HepG2 (cell line): ENCODE data around the gene HAP1. TPM values are rescaled to one million over a fixed set of nuclear protein-coding genes. Genes with fewer than 3 reads are reported as not detected.

Experiments
- BCL6 ChIP-seq: IDR thresholded peaks from 2 replicates; pipeline ENCODE4 v1.6.1; 2016; ENCODE audit warnings: missing genetic modification reagents, missing compliant biosample characterization
- CBX2 ChIP-seq, 2 experiments: fragments of 200-600 bp in 1 of 2; sonication (generic); formaldehyde crosslinking in 1 of 2; IDR thresholded peaks; 2 replicates each; pipeline versions ENCODE4 v1.7.0 to v1.8.1; 2018 to 2022; ENCODE audit warnings: low read depth in 2 of 2, low read length in 1 of 2, mild to moderate bottlenecking in 1 of 2, missing genetic modification reagents in 1 of 2
- HIC2 ChIP-seq: sonication (generic); formaldehyde crosslinking; IDR thresholded peaks from 2 replicates; pipeline ENCODE4 v1.9.0; 2022; ENCODE audit warnings: low read depth, missing genetic modification reagents
- KMT2A ChIP-seq: sonication (generic); formaldehyde crosslinking; IDR thresholded peaks from 2 replicates; pipeline ENCODE4 v1.4.0; 2020; ENCODE audit warnings: missing genetic modification reagents
- MAZ ChIP-seq, 2 experiments: sonication (generic) in 1 of 2; formaldehyde crosslinking in 1 of 2; IDR thresholded peaks; 2 replicates each; pipeline versions ENCODE4 v1.5.0 to v1.6.1; 2012 to 2020; ENCODE audit warnings: low read depth in 2 of 2, mild to moderate bottlenecking in 2 of 2, borderline replicate concordance in 1 of 2, improper control_type of control experiment in 1 of 2, low read length in 1 of 2, missing genetic modification reagents in 1 of 2, moderate library complexity in 1 of 2
- MTA1 ChIP-seq: sonication (generic); formaldehyde crosslinking; IDR thresholded peaks from 2 replicates; pipeline ENCODE4 v1.4.0; 2020; ENCODE audit warnings: missing genetic modification reagents, mild to moderate bottlenecking, borderline replicate concordance
- NR3C1 ChIP-seq: sonication (generic); formaldehyde crosslinking; IDR thresholded peaks from 2 replicates; pipeline ENCODE4 v1.4.0; 2020; ENCODE audit warnings: missing genetic modification reagents
- ZNF234 ChIP-seq: sonication (generic); formaldehyde crosslinking; conservative IDR thresholded peaks from 2 replicates; pipeline ENCODE4 v1.5.1; 2020; ENCODE audit warnings: mild to moderate bottlenecking, missing genetic modification reagents
- ZNF652 ChIP-seq: IDR thresholded peaks from 2 replicates; pipeline ENCODE4 v1.6.1; 2016; ENCODE audit warnings: low read depth, borderline replicate concordance
- ZUFSP ChIP-seq: sonication (generic); formaldehyde crosslinking; IDR thresholded peaks from 2 replicates; pipeline ENCODE4 v1.9.0; 2021; ENCODE audit warnings: missing genetic modification reagents, mild to moderate bottlenecking, borderline replicate concordance
- polyA plus RNA-seq, 8 experiments: library from polyadenylated mRNA; depleted of rRNA in 3 of 8; stranded (reverse) in 7 of 8; unstranded in 1 of 8; fragments of >200 nt; fragmentation: Illumina TruSeq in 4 of 8; extraction: Trizol in 4 of 8; gene quantifications; 2 replicates each; pipeline versions ENCODE4 v1.2.1 to v1.2.3, GENCODE V29; 2011 to 2016; ENCODE audit warnings: low read depth in 4 of 8, missing spikeins in 1 of 8, mixed read lengths in 1 of 8; ENCODE audit not compliant: insufficient read depth in 1 of 8
- total RNA-seq, 5 experiments: library from RNA; depleted of rRNA; stranded (reverse); fragments of >200 nt; fragmentation: Illumina TruSeq; extraction: Trizol; gene quantifications; 2 replicates each; pipeline ENCODE4 v1.2.3, GENCODE V29; 2016; ENCODE audit warnings: low read depth in 1 of 5
- TF ChIP-seq, protein P1 (sequence below): sonication (generic); formaldehyde crosslinking; IDR thresholded peaks from 2 replicates; pipeline ENCODE4 v1.5.0; 2020; ENCODE audit warnings: mild to moderate bottlenecking, missing genetic modification reagents
- TF ChIP-seq, protein P2 (sequence below): sonication (generic); formaldehyde crosslinking; IDR thresholded peaks from 2 replicates; pipeline ENCODE4 v1.4.0; 2020; ENCODE audit warnings: mild to moderate bottlenecking, missing genetic modification reagents
- TF ChIP-seq, protein P3 (sequence below), 2 experiments: IDR thresholded peaks; 2 replicates each; pipeline ENCODE4 v1.6.1; 2011 to 2012; ENCODE audit warnings: low read length in 2 of 2, borderline replicate concordance in 1 of 2, low read depth in 1 of 2, mild to moderate bottlenecking in 1 of 2, moderate library complexity in 1 of 2

The HAP1 gene
- total and polyA plus RNA-seq, 2 of the 13 experiments (the other 11 are each of a cell fraction or from before 2014, with no cell fraction given) = 0.07 TPM

GRCh38 chr17:41688641-41689496 lies 45.6 kb downstream of the HAP1 start, which contains the start of gene EIF1 (continued):
- TF ChIP-seq, protein P1, sequence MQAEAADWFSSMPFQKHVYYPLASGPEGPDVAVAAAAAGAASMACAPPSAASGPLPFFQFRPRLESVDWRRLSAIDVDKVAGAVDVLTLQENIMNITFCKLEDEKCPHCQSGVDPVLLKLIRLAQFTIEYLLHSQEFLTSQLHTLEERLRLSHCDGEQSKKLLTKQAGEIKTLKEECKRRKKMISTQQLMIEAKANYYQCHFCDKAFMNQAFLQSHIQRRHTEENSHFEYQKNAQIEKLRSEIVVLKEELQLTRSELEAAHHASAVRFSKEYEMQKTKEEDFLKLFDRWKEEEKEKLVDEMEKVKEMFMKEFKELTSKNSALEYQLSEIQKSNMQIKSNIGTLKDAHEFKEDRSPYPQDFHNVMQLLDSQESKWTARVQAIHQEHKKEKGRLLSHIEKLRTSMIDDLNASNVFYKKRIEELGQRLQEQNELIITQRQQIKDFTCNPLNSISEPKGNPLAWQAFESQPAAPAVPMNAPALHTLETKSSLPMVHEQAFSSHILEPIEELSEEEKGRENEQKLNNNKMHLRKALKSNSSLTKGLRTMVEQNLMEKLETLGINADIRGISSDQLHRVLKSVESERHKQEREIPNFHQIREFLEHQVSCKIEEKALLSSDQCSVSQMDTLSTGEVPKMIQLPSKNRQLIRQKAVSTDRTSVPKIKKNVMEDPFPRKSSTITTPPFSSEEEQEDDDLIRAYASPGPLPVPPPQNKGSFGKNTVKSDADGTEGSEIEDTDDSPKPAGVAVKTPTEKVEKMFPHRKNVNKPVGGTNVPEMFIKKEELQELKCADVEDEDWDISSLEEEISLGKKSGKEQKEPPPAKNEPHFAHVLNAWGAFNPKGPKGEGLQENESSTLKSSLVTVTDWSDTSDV (CRISPR knock-in tag) = peak; percentile 96
- no peak for TF ChIP-seq NR3C1 (CRISPR knock-in tag)
- TF ChIP-seq, protein P2, sequence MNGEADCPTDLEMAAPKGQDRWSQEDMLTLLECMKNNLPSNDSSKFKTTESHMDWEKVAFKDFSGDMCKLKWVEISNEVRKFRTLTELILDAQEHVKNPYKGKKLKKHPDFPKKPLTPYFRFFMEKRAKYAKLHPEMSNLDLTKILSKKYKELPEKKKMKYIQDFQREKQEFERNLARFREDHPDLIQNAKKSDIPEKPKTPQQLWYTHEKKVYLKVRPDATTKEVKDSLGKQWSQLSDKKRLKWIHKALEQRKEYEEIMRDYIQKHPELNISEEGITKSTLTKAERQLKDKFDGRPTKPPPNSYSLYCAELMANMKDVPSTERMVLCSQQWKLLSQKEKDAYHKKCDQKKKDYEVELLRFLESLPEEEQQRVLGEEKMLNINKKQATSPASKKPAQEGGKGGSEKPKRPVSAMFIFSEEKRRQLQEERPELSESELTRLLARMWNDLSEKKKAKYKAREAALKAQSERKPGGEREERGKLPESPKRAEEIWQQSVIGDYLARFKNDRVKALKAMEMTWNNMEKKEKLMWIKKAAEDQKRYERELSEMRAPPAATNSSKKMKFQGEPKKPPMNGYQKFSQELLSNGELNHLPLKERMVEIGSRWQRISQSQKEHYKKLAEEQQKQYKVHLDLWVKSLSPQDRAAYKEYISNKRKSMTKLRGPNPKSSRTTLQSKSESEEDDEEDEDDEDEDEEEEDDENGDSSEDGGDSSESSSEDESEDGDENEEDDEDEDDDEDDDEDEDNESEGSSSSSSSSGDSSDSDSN (CRISPR knock-in tag) = peak; percentile 95
- peak; percentile 82 for TF ChIP-seq HIC2 (CRISPR knock-in tag)
- peak; percentile 88; the same call in 1 of the 2 replicates for TF ChIP-seq MTA1 (CRISPR knock-in tag)
- peak; percentile 97 for TF ChIP-seq MAZ (IDR thresholded peaks at IDR 0.05; ENCODE audit: borderline replicate concordance, low read depth, low read length)
- peak; percentile 97 for TF ChIP-seq MAZ (CRISPR knock-in tag; IDR thresholded peaks at IDR 0.05; ENCODE audit: low read depth)
- 0 out of 2 replicates have a peak, but pooled peaks have one; percentile 10 for TF ChIP-seq ZNF652 (CRISPR knock-in tag)
- peak; percentile 59 for TF ChIP-seq BCL6 (CRISPR knock-in tag)
- no peak for TF ChIP-seq ZNF234 (CRISPR knock-in tag)
- TF ChIP-seq, protein P3, sequence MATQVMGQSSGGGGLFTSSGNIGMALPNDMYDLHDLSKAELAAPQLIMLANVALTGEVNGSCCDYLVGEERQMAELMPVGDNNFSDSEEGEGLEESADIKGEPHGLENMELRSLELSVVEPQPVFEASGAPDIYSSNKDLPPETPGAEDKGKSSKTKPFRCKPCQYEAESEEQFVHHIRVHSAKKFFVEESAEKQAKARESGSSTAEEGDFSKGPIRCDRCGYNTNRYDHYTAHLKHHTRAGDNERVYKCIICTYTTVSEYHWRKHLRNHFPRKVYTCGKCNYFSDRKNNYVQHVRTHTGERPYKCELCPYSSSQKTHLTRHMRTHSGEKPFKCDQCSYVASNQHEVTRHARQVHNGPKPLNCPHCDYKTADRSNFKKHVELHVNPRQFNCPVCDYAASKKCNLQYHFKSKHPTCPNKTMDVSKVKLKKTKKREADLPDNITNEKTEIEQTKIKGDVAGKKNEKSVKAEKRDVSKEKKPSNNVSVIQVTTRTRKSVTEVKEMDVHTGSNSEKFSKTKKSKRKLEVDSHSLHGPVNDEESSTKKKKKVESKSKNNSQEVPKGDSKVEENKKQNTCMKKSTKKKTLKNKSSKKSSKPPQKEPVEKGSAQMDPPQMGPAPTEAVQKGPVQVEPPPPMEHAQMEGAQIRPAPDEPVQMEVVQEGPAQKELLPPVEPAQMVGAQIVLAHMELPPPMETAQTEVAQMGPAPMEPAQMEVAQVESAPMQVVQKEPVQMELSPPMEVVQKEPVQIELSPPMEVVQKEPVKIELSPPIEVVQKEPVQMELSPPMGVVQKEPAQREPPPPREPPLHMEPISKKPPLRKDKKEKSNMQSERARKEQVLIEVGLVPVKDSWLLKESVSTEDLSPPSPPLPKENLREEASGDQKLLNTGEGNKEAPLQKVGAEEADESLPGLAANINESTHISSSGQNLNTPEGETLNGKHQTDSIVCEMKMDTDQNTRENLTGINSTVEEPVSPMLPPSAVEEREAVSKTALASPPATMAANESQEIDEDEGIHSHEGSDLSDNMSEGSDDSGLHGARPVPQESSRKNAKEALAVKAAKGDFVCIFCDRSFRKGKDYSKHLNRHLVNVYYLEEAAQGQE (IDR thresholded peaks at IDR 0.05; ENCODE audit: borderline replicate concordance in 1 of 2, low read depth in 1 of 2, low read length in 2 of 2) = no peak
- peak; percentile 60; the same call in 1 of the 2 replicates for TF ChIP-seq CBX2 (IDR thresholded peaks at IDR 0.05; ENCODE audit: low read depth, low read length)
- 0 out of 2 replicates have a peak, but pooled peaks have one; percentile 68 for TF ChIP-seq CBX2 (CRISPR knock-in tag; IDR thresholded peaks at IDR 0.05; ENCODE audit: low read depth)
- TF ChIP-seq KMT2A = no peak
- TF ChIP-seq ZUFSP = no peak
